Measurements from ENCODE around the gene PDSS2.

PDSS2 gene

DNA sequence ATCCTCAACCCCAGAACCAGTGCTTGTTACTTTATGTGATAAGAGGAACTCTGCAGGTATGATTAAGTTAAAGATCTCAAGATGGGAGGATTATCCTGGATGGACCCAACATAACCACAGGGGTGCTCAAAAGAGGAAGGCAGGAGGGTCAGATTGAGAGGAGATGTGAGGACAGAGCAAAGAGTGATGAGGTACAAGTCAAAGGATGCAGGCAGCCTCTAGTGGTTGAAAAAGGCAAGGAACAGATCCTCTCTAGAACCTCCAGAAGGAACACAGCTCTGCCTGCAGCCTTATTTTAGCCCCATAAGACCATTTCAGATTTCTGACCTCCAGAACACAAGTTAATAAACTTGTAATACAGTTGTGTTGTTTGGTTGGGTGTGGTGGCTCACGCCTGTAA lies 41.2 kb downstream of the PDSS2 start:
- Histone ChIP-seq H3K9ac (no peak overlapping the region), H3K4me3 (IDR thresholded peaks at IDR 0.05; ENCODE audit: insufficient read depth, low read depth, low read length) (no peak overlapping the region), H3K27me3 (ENCODE audit: insufficient read depth, low read depth) (no peaks in the 10 kb centered on the region), H3K79me2 (ENCODE audit: insufficient read depth, low read depth) (no peaks in the 10 kb centered on the region), H3K4me1 (ENCODE audit: low read depth, poor library complexity, severe bottlenecking) (no peaks in the 10 kb centered on the region), H3K4me2 (no peak overlapping the region), H2AFZ (ENCODE audit: low read depth) (no peak overlapping the region), H3K27ac (no peak overlapping the region), H3K36me3 (ENCODE audit: insufficient read depth) (no peaks in the 10 kb centered on the region), H4K20me1 (ENCODE audit: insufficient read depth) (no peaks in the 10 kb centered on the region)
- TF ChIP-seq, protein P1, sequence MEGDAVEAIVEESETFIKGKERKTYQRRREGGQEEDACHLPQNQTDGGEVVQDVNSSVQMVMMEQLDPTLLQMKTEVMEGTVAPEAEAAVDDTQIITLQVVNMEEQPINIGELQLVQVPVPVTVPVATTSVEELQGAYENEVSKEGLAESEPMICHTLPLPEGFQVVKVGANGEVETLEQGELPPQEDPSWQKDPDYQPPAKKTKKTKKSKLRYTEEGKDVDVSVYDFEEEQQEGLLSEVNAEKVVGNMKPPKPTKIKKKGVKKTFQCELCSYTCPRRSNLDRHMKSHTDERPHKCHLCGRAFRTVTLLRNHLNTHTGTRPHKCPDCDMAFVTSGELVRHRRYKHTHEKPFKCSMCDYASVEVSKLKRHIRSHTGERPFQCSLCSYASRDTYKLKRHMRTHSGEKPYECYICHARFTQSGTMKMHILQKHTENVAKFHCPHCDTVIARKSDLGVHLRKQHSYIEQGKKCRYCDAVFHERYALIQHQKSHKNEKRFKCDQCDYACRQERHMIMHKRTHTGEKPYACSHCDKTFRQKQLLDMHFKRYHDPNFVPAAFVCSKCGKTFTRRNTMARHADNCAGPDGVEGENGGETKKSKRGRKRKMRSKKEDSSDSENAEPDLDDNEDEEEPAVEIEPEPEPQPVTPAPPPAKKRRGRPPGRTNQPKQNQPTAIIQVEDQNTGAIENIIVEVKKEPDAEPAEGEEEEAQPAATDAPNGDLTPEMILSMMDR (conservative IDR thresholded peaks at IDR 0.05; ENCODE audit: low read depth, low read length), result no peak

DNA sequence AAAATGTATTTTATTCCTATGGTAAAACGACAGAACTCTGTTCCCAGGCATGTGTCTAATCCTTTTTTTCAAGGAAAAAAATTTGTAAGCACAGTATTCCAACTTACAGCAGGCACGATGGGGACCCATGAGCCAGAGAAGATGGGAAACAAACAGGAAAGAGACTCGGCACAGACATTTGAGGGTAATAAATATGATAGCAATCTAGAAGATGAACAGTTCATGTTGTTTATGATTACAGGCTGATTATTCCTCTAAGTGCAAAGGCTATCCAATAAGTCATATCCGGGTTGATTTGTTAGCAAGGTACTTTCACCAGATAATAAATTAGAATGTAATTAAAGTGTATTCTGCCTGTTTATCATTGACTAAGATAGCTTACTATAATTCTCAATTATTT lies 43.2 kb downstream of the PDSS2 start:
- no peaks in the 10 kb centered on the region for H3K36me3 ChIP-seq (ENCODE audit: insufficient read depth)
- no peaks in the 10 kb centered on the region for H3K79me2 ChIP-seq (ENCODE audit: insufficient read depth, low read depth)
- H3K4me2 ChIP-seq, result no peak overlapping the region
- TF ChIP-seq, protein P1 (conservative IDR thresholded peaks at IDR 0.05; ENCODE audit: low read depth, low read length), result no peak
- H3K27ac ChIP-seq, result no peak overlapping the region
- no peak overlapping the region for H2AFZ ChIP-seq (ENCODE audit: low read depth)
- H3K4me3 ChIP-seq (IDR thresholded peaks at IDR 0.05; ENCODE audit: insufficient read depth, low read depth, low read length), result no peak overlapping the region
- no peaks in the 10 kb centered on the region for H3K4me1 ChIP-seq (ENCODE audit: low read depth, poor library complexity, severe bottlenecking)
- no peaks in the 10 kb centered on the region for H4K20me1 ChIP-seq (ENCODE audit: insufficient read depth)
- no peak overlapping the region for H3K9ac ChIP-seq
- no peaks in the 10 kb centered on the region for H3K27me3 ChIP-seq (ENCODE audit: insufficient read depth, low read depth)

DNA sequence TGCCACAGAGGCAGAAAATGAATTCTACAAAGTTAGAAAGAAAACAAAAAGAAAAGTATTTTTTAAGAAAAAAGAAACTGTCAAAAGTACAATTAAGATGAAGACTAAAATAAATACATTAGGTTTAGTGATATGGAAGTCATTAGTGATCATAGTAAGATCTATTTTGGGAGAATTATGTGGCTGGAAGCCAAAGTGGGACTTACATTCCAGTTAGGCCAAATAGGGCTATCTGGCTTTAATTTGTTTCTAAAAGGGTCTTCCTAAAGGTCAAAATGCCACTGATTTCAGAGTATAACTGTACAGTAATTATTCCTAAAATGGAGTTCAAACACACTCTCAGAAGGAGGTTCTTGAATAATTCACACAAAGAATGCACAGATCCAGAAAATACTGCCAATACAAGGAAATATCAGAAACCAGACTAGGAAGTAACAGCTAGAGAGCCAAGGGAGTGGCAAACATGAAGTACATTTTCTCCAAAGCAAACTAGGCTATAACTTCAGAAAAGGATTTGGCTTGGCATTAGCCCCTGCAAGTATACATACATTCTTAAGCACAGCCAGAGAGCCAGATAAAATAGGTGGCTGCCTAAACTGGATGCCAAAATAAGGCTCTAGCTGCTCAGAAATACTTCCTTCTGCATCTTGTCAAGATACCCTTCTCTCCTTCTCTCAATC lies 45.3 kb downstream of the PDSS2 start:
- Histone ChIP-seq H3K4me2 (no peak overlapping the region), H4K20me1 (ENCODE audit: insufficient read depth) (no peaks in the 10 kb centered on the region), H3K36me3 (ENCODE audit: insufficient read depth) (no peaks in the 10 kb centered on the region), H2AFZ (ENCODE audit: low read depth) (no peak overlapping the region), H3K27ac (no peak overlapping the region), H3K9ac (no peak overlapping the region), H3K4me3 (IDR thresholded peaks at IDR 0.05; ENCODE audit: insufficient read depth, low read depth, low read length) (no peak overlapping the region), H3K79me2 (ENCODE audit: insufficient read depth, low read depth) (no peaks in the 10 kb centered on the region), H3K4me1 (ENCODE audit: low read depth, poor library complexity, severe bottlenecking) (no peaks in the 10 kb centered on the region), H3K27me3 (ENCODE audit: insufficient read depth, low read depth) (no peaks in the 10 kb centered on the region)
- TF ChIP-seq, protein P1 (conservative IDR thresholded peaks at IDR 0.05; ENCODE audit: low read depth, low read length), result no peak

DNA sequence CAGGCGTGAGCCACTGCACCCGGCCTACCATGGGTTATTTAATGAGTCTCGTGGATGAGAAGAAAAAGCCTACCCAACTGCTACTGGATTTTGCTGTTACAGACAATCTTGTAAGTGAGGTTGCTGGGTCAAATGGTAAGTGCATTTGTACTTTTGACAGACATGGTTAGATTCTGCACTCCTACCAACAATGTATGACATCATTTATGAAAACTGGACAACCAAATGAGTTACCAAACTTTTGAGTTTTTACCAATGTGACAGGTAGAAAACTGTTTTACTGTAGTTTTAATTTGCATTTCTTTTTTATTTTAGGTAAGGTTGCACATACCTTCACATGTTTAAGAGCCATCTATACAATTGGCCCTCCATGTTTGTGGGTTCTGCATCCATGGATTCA lies 48.2 kb downstream of the PDSS2 start:
- H3K36me3 ChIP-seq (ENCODE audit: insufficient read depth), result no peaks in the 10 kb centered on the region
- no peaks in the 10 kb centered on the region for H4K20me1 ChIP-seq (ENCODE audit: insufficient read depth)
- no peaks in the 10 kb centered on the region for H3K27me3 ChIP-seq (ENCODE audit: insufficient read depth, low read depth)
- H3K27ac ChIP-seq, result no peak overlapping the region
- H3K4me1 ChIP-seq (ENCODE audit: low read depth, poor library complexity, severe bottlenecking), result no peaks in the 10 kb centered on the region
- TF ChIP-seq, protein P1 (conservative IDR thresholded peaks at IDR 0.05; ENCODE audit: low read depth, low read length), result no peak
- no peak overlapping the region for H2AFZ ChIP-seq (ENCODE audit: low read depth)
- no peak overlapping the region for H3K9ac ChIP-seq
- H3K79me2 ChIP-seq (ENCODE audit: insufficient read depth, low read depth), result no peaks in the 10 kb centered on the region
- H3K4me2 ChIP-seq, result no peak overlapping the region
- no peak overlapping the region for H3K4me3 ChIP-seq (IDR thresholded peaks at IDR 0.05; ENCODE audit: insufficient read depth, low read depth, low read length)
